Activated T-helper 1 cell treated with Interleukin-2 at 50 U/mL for 16 hours (primary cell): Measurements from ENCODE around the gene FERMT3.

ENCODE experiments used
- DNase-seq: peaks from one replicate; pipeline ENCODE4 v3.0.0-alpha.2; 2020; ENCODE audit warnings: low read depth

Gene FERMT3

DNA sequence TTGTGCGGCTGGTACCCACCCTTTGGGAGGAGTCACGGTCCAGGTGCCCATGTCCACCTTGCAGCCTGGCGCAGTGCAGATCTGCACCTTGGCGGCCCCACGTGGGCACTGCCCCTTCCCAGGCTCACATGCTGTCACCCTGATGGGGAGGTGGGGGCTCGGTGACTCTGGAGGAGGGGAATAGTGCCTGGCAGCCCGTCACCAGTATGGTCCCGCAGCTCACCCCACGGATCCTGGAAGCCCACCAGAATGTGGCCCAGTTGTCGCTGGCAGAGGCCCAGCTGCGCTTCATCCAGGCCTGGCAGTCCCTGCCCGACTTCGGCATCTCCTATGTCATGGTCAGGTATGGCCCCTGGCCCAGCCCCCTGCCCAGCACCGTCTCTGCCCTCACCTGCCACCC, 14.3 kb downstream of the FERMT3 start:
- DNase-seq, result no peak

DNA sequence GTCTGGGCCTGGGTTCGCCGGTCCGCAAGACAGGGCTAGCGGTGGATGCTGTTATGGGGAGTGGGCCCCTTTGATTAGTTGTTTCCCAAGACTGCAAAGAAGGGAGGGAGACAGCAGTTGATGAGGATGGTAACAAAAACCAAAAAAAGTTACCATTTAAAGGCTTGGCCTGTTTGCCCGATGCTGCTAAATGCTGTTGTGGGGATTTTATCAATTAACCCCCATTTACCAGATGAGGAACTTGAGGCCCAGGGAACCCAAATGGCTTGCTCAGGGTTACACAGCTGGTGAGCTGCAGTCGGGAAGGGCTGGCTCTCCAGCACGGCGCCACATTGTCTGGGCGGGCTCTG, 16.1 kb downstream of the FERMT3 start:
- DNase-seq, result no peak

GRCh38 chr11:64223001-64223651, 16.6 kb downstream of the FERMT3 start:
- DNase-seq, result no peak

- DNase-seq, result no peak
These were observed 17.8 kb downstream of the FERMT3 start for GRCh38 chr11:64224151-64224890.

GRCh38 chr11:64224891-64225607, 18.5 kb downstream of the FERMT3 start:
- DNase-seq, result no peak

GRCh38 chr11:64225608-64226506, 19.3 kb downstream of the FERMT3 start, which contains the start of the genes NUDT22 and TRPT1:
Gene NUDT22, plus strand, starts transcription at chr11:64226274. Its CDS starts 379 bp downstream, at chr11:64226653.
Gene TRPT1, minus strand, starts transcription at chr11:64226186. Its CDS starts 326 bp downstream, at chr11:64225860.
- peak; percentile 89 for DNase-seq

- DNase-seq, result no peak
These were observed 20.1 kb downstream of the FERMT3 start for GRCh38 chr11:64226507-64227051.

DNA sequence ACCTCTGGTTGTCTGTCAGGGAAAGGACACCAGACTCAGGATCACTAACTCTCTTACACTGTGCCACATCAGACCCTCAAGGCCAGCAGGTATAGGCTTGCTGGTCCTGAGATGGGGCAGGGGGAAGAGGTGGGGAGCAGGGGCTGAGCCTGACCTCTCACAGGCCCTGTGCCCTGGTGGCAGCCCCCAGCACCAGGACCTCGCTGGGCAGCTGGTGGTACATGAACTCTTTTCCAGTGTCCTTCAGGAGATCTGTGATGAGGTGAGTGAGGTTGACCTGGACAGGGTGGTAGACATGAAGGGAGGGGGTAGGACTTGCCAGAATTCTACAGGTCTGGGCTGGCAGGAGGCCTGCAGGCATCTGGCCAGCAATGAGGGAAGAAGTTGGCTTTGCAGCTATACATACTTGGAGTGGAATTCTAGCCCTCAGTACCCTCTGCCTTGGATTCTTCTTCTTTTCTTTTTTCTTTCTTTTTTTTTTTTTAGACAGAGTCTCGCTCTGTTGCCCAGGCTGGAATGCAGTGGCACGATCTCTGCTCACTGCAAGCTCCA, 21.0 kb downstream of the FERMT3 start:
- no peak for DNase-seq

DNA sequence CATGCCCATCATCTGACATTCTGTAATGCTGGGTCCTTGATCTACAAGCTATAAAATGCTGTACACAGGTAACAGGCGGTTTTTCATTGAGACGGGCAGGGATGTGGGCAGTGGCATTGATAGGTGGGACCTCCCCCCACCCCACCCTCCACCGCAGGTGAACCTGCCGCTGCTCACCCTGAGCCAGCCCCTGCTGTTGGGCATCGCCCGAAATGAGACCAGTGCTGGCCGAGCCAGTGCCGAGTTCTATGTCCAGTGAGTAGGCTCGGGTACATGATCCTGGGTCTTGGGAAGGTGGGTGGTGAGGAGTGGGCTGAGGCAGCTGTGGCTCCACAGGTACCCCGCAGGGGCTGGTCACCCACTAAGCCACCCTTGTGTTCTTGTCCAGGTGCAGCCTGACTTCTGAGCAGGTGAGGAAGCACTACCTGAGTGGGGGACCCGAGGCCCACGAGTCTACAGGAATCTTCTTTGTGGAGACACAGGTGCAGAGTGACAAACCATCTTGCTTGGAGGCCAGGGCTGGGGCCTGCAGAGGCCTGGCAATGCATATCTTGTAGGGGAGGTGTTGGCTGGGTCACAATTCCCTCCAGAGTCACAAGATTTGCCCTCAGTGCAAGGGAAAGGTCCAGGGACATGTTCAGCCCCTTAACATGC, 22.7 kb downstream of the FERMT3 start:
- DNase-seq, result no peak

DNA sequence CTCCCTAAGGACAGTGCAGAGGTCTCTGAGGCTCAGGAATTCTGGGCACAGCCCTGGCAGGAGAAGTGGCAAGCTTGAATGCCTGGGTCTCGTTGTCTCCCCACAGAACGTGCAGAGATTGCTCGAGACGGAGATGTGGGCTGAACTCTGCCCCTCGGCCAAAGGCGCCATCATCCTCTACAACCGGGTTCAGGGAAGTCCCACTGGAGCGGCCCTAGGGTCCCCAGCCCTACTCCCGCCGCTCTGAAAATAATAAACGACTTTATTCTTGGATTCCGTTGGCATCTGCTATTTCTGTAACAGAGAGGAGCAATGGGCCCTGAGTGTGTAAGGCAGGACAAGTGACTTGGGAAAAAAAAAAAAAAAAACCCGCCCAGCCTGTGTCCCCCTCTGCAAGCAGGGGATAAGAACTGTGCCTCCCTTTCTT, 23.2 kb downstream of the FERMT3 start:
- no peak for DNase-seq

DNA sequence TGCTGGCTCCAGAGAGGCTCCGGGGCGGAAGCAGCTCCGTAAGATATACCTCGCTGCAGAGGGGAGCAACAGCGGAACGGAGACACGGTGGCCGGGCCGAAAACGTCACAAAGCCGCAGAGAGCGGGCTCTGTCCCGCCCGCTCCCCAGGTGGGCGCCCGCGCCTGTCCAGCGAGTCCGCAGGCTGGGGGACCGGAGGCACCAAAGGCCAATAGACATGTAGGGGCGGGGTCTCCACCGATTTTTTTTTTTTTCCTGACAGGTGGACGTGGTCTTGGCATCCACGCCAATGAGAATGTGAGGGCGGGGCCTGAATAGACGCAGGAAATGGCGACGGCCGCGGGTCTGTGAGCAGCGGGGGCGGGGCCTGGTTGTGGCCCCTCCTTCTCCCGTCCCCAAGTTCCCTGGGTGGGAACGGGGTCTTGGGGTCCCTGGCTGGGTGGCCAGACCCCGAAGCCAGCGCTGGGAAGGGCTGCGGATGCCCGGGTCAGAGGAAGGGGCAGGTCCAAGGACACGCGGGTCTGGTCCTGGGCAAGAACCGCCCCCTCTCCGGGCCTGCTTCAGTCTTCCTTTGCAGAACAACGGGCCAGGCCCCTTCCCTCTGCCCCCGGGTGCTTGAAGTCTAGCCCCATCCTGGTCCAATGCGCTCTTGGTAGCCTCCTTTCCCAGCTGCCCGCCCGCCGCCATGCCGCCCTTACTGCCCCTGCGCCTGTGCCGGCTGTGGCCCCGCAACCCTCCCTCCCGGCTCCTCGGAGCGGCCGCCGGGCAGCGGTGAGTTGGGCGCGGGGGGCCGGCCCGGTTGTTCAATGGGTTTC, 23.9 kb downstream of the FERMT3 start, which contains the start of gene DNAJC4:
TSS of gene DNAJC4 (plus strand) at position 378 of the 814 bp plus-strand sequence. CDS start at position 685, 307 bp downstream.
- DNase-seq, result peak; percentile 78

DNA sequence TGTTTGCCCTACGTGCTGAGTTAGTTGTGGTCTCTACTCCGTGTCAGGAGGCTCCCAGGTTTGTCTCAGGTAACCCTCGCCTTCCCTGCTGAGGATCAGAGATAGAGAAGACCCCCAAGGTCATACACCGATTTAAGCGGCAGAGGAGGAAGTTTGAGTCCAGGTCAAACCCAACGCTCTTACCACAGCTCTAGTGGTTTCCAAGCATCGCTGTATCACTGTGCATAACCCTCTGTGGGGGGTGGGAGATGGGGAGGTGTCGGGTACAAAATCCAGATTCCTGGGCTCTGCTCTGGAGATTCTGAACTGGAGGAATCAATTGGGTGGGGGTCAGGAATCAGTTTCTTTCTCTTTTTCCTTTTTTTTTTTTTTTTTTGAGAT, 24.5 kb downstream of the FERMT3 start:
- no peak for DNase-seq

DNA sequence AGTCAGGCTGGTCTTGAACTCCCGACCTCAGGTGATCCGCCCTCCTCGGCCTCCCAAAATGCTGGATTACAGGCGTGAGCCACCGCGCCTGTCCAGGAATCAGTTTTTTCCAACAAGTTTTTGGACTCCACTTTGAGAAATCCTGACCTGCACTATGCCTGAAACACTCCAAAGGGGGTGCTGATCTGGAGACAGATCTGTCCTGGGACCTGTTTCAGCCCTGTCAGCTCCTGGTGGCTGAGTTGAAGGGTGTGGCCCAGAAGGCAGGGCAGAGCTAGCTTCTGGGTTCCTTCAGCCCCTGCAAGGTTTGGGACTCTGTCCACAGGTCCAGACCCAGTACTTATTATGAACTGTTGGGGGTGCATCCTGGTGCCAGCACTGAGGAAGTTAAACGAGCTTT, 25.0 kb downstream of the FERMT3 start:
- DNase-seq, result no peak

DNA sequence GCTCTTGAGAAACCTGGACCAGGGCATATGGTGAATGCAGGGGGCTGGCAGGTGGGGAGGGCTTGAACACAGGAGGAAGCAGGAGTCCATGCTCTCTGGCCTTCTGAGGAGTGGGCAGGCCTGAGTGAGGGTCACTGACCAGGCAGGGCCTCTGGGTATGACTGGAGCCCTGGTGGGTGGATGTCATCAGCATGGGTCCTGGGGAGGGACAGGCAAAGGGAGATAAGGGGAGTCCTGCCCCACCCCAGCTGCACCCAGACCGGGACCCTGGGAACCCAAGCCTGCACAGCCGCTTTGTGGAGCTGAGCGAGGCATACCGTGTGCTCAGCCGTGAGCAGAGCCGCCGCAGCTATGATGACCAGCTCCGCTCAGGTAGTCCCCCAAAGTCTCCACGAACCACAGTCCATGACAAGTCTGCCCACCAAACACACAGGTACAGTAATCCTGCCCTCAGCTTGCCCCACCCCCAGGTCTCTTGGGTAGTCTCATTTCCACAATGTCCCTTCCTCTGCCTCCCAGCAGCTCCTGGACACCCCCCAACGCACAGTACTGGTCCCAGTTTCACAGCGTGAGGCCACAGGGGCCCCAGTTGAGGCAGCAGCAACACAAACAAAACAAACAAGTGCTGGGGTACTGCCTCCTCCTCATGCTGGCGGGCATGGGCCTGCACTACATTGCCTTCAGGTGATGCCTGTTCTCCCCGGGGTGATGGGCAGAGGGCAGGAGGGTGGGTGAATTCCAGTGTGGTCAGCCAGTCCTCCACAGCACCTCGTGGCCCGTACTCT, 25.9 kb downstream of the FERMT3 start:
- DNase-seq, result no peak

GRCh38 chr11:64232967-64233315, 26.4 kb downstream of the FERMT3 start:
- no peak for DNase-seq

- DNase-seq, result peak; percentile 70
These were observed 27.5 kb downstream of the FERMT3 start, which contains the start of gene VEGFB for GRCh38 chr11:64233913-64234586. Gene VEGFB, plus strand, starts transcription at chr11:64234584. Its CDS starts 250 bp downstream, at chr11:64234834.

GRCh38 chr11:64234647-64235379, 28.3 kb downstream of the FERMT3 start:
- DNase-seq, result no peak
